ENCODE measurements around the gene GIT2.

- TF ChIP-seq CTCF (IDR thresholded peaks at IDR 0.05): no peak
- TF ChIP-seq POLR2A (IDR thresholded peaks at IDR 0.05): no peak
- no peak for TF ChIP-seq POLR2AphosphoS5 (IDR thresholded peaks at IDR 0.05)
Observed at GRCh38 chr12:109951751-109952150, 44.4 kb downstream of the GIT2 start.
